NCI-H526 (cell line): Measurements from ENCODE around the gene PDSS2.
"Not testable (repeated sequence)": the region's sequence is repeated elsewhere in the genome, so short reads cannot be mapped to it uniquely, and the experiment has no call there.

ENCODE experiments used
- DNase-seq, 2 experiments: peaks; one replicate each; lab custom pipeline; 2025; lab: John Stamatoyannopoulos, UW

The PDSS2 gene

GRCh38 chr6:107118540-107118939, 340.8 kb downstream of the PDSS2 start:
- not testable (repeated sequence) for DNase-seq

DNA sequence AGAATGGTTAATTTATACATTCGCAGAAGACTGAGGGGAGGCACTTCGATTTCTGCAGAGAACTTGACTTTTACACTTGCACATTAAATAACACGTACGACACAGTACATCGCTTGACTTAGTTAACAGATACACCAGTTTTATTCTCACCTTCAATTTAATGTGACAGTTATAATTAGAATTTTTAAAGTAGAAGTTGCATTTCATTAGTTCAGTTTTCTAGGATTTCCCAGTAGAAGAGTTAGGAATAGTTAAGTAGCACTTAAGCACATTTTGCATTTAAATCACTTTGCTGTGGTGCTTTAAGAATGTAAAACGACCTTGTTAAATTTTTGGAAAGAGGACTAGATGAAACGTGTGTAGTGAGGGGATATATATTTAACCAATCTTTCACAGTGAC, 342.4 kb downstream of the PDSS2 start:
- no peak for DNase-seq

GRCh38 chr6:107116328-107116892, 343.0 kb downstream of the PDSS2 start:
- DNase-seq = peak; percentile 84

DNA sequence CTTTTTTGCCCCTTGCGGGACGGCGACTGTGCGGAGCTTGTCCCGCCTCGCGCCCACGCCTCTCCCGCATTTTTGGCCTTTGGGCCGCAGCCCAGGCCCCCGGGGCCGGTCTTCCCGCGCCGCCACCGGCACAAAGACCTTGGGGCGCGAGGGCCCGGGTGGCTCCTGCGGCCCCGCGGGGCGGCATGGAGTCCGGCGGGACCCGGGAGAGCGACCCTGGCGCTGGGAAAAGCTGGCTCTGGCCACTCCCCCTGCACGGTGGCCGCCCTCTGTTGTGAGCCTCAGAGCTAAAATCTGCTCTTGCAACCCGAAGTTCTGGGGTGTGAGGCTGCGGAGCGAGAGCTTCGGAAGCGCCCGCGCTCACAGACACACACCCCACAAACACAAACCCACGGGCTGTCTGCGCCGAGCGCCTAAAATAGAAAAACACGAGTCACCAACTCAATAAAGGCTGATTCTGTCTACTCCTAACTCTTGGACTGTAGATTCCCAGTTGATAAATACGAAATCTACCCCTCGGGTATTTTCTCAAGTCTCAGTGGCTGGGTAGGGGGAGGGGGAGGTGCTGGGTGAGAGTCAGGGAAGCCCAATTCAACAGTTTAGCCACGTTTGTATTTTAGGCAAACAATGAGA, 343.6 kb downstream of the PDSS2 start:
- DNase-seq = peak; percentile 79 to 87

DNA sequence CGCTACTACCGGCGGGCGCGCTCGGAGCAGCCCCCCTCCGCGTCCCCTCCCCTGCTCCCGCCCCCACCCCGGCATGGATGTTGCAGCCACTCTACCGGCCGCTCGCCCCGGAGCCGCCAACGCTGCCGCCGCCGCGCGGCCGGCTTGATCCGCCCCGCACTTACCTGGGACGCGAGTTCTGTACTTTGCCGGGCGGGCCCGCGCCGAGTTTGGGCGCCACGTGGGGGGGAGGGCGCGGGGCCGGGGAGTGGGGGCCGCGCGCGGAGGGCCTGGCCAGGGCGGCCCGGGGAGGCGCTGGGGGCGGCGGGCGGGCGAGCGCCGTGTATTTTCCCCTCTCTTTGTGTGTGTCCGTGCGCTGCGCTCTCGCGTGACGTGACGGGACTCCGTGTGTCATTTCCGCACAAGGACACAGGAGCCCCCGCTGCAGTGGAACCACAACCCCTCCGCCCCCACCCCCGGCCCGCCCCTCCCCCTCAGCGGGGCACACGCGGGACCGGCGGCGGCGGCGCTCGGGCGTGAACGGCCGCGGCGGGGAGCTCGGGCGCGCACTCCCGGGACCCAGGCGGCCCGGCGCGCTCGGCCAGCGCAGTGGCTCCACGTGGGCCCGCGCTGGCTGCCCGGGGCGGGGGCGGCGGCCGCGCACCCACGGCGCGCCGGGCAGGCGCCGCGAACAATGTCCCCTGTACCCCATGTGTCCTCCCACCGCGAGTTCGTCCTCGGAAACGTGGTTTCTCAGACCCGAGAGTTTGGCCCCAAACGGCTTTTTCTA, 344.3 kb downstream of the PDSS2 start, which contains the start of gene BEND3:
Gene BEND3 (minus strand): TSS at position 590 of the 769 bp plus-strand sequence. CDS start 16,230 bp downstream, outside the sequence.
- peak; percentile 11 to 77 for DNase-seq

DNA sequence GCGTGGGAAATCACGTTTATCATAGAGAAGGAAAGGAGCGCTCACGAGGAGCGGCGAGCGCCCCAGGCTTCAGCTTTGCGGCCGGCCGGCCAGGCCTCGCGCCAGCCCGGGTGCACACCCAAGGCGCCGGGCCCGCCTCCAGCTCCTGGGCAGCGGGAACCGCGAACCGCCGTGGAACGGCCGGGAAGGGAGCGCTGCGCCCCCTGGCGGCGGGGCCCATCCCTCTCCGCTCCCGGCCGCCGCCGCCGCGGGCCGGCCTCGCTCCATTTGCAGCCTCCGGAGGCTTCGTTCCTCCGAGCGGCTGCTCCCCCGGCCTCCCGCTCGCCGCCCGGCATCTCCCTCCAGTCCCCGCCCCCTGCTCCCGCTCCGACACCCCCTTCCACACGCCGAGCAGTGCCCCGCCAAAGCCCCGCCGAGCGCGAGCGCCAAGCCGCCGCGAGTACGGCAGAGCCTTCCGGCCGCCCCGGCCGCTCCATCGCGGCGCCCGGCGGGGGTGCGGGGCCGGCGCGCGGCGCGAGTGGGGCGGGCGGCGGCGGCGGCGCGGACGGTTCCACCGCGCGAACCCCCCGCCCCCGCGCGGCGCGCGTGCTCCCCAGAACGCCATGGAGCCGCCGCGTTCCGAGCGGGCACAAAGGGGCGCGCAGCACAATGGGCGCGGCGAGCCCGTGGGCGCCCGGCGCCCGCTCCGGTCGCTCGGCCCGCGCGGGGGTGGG, 345.0 kb downstream of the PDSS2 start:
- DNase-seq = peak; percentile 52 to 94

- DNase-seq = no peak
These were observed 349.2 kb downstream of the PDSS2 start for GRCh38 chr6:107110200-107110599.

- DNase-seq = no peak
These were observed 351.0 kb downstream of the PDSS2 start for GRCh38 chr6:107108201-107108890.

GRCh38 chr6:107107791-107108190, 351.6 kb downstream of the PDSS2 start:
- DNase-seq = no peak

DNA sequence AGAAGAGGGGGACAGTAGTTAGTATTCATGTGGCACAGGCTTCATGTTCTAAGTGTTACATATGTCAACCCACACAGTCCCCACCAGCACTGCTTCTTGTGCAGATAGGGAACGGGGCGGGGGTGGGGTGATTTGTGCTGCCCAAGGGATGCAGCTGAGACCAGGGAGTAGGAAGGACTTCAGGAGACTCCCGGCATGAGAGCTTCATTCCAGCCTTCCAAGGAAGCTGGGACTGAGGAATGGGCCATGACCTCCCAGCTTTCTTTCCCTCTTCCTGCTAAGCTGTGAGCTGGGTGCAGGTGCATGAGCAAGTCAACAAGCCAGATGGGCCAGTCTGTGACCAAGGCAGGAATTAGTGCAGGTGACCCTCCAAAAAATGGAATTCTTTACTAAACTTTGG, 353.2 kb downstream of the PDSS2 start:
- no peak for DNase-seq

DNA sequence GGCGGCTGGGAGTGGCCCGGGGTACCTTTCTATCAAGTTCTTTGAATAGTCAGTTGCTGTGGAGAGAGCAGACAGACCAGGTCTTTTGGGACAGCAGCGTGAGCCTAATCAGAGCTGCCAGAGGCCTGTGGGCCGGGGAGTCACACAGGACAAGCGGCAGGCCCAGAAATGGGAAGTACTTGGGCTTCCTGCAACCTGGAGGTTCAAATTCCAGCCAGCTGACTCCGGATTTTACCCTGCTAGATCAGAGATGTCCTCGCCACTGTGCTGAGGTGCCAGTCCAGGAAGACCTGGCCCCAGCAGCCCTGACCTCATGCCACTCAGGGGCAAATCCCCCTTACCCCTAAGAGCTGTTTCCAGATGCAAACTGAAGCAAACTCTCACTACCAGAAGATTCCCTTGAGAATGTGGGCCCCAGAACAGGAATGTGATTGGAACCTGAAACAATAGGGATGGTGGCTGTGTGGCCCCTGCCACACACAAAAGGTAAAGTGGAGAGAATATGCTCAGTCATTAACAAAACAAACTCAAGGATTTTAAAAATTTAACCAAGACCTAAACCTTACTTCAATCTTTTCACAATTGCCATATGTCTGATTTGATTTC, 353.8 kb downstream of the PDSS2 start:
- DNase-seq = no peak

DNA sequence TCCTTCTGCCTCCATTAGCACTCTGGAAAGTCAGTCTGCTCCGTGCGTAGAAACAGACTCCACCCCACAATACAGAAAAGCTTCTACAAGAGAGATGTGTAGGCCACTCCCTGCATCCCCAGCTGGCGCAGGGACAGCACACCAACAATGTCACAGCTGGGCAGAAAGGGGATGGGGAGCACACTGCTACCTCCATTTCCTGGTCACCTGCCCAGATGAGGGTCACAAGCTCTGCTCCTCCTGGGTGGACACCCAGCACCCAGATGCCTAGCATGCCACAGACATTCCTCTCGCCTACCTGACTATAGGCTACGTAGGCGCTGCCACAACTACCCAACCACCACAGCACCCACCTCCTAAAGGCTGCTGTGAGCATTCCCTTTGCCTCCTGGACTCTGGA, 356.3 kb downstream of the PDSS2 start:
- DNase-seq = no peak
